HuH-7 (cell line): Measurements from ENCODE around the gene TGFBR3.
A peak's percentile ranks its signal among the peaks of the same experiment; 100 is the strongest.
"Not testable (repeated sequence)": the region's sequence is repeated elsewhere in the genome, so short reads cannot be mapped to it uniquely, and the experiment has no call there.

Source experiments
- DNase-seq: peaks from one replicate; pipeline ENCODE4 v3.0.0; 2011; ENCODE audit warnings: low spot score

The TGFBR3 gene

DNA sequence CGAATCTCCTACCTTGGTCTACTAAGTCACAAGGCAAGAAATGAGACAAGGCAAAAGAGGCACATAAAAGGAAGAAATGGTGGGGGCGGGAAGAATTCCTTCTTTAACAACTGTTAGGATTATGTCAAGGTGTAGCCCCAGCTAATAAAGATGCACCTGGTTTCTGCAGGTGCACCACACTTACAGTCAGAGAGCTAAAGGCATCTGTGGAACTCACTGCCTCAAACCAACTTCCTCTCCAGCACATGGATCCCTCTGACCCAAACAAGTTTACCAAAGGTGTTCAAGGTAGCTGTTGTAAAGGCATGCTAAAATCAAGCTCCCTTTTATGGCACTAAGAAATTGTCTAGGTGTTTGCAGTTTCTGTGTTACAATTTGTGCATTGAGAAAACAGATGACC lies 38.1 kb downstream of the TGFBR3 start:
- no peak for DNase-seq

DNA sequence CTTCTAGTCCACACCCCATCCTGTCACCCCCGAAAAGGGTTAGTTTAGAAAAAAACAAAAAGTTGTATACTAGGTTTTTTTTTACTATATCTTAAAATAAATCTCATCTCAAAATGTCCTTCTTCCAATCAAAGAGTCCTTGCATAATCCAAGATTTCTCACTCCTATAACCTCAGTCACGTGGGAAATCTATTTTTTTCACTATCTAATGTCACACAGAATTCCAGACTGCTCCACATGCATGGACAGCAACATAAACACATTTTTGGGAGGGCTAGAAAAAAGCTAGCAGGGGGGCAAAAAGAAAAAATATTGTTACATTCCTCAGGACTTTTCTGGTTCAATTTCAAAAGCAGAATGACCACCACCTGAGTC lies 39.3 kb downstream of the TGFBR3 start:
- no peak for DNase-seq

DNA sequence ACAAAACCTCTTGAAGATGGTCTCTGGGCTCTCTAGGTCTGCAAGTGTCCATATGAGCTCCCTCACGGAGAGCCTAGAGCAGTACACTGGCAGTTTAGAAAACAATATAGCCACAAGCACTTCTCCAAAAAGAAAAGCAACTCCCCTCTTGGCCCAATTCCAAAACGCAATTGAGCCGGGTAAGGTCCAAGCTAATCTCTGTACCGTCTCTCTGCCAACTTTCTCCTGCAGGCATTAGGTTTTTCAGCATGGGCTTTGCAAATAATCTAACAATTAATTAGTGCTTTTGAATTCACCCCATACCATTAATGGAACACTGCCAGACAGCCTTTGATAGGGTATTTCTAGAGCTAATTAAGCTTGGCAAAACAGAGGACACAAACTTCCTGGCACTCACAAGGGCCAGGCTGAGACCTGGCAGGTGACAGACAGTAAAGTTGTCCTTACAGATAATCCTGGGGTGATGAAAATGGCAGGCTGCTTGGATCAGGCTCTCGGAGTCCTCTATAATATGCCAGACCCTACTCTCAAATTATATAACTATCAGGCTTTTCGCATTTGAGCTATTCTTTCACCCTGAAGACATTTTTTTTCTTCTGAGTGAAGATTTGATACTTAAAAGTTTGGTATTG lies 39.8 kb downstream of the TGFBR3 start:
- DNase-seq = peak; percentile 34

DNA sequence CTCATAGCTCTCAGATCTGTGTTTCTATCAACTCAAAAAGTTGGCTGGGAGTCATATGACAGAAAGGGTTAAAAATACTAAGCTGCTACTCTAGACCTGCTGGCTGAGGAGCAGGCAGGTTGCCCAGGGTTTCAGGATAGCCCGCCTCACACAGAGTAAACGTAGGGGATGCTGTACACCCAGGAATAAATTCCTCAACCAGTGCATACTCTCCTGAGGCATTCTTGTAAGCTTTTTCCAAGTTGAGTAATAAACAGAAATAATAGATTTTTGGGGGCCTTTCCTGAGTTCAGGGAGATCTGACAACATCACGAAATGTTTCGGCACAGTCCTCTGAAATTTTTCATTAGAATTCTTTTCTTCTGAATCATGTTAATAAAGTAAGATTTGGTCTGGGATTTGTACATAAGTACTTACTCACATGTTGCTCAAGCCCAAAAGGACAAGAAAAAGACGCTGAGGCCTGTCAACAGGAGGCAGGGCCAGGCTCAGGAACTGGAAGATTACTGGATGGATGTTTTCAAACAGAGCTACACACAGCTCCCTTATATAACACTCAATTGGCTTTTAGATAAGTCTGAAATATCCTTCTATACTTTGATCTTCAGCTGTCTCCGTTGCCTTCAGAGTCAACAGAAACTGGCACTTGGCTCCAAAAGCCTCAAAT lies 41.0 kb downstream of the TGFBR3 start:
- DNase-seq = no peak

DNA sequence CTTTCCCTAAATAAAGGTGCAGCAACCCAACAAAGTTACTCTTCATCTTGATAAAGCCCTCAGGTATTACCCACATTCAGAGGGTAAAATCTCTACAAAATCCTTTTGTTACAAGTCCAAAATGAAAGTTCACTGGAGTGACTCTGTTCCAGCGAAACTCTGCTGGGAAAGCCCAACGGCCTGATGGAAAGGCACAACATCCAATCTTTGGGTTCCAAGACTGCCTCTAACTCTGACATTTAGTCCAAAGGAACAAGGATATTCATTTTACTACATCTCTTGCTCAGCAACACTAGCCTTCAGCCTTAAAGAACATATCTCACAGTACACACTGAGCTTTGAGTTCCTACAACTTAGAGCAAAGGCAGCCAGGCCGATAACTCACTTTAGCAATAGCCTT lies 42.1 kb downstream of the TGFBR3 start:
- no peak for DNase-seq

DNA sequence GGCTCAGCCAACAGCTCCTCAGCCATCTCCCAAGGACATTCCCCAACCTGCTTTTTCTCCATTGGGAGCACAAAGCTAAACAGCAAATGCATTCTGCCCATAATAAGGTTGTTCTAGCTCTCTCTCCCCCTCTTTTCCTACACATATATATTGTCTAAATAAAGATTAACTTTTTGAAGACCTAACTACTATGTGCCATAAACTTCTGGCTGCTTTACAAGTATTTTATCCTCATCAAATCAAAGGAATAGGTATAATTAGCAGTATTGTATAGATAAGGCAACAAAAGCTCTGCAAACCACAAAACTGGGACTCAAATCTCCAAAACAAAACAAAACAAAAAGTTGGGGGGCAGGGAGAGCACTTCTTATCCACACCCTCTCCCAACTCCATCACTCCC lies 43.4 kb downstream of the TGFBR3 start:
- no peak for DNase-seq

DNA sequence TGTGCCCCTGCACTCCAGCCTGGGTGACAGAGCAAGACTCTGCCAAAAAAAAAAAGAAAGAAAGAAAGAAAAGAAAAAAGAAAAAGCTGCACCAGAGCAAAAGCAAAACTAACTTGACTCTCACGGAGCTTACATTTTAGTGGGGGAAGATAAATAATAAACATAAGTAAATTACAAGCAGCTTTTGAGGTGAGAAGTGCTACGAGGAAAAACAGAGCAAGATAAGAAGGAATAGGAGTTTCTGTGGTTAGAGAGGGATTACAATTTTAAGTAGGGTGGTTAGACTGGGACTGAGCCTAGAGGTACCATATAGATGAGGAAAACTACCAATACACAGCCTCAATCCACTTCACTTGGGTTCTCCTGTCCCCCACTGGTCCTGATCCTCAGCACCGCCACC lies 43.9 kb downstream of the TGFBR3 start:
- DNase-seq = no peak

DNA sequence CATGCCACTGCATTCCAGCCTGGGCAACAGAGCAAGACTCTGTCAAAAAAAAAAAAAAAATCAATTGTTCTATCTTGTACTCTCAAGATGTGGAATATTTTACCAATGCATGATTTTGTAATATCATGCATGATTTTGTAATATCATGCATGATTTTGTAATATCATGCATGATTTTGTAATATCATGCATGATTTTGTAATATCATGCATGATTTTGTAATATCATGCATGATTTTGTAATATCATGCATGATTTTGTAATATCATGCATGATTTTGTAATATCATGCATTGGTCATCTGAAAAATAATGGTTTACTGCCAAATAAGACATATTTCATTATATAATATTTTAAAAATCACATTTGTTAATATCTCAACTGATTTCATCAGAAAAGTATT lies 45.7 kb downstream of the TGFBR3 start:
- not testable (repeated sequence) for DNase-seq

DNA sequence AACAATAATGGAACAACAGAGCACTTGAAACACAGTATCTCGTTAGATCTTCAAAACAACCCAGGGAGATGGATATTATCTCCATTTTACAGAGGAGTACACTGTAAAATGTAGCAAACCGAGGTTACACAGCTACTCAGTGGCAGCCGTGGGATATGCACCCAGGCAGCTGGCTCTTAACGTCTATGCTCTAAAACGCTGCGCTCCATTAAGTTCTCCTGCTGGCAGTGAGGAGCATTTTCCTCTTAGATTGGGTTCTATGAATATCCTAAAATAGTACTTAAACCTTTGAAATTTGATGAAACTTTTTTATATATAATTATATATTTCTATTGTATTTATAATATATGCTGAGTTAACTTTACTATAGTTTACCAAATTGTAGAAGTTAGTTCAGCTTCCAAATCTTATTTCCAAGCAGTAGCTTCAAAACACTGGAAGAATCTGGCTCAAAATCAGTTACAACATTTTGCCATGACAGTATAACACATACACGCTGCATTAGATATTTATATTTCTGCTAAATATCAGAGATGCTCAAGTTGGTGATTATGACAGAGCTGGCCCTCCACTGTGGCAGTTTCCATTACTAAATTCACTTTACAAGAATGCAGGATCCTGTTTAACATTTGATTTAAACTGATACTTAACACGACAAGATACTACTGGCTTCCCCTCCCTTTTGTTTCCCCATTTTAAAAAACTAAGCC lies 49.5 kb downstream of the TGFBR3 start:
- DNase-seq = no peak

DNA sequence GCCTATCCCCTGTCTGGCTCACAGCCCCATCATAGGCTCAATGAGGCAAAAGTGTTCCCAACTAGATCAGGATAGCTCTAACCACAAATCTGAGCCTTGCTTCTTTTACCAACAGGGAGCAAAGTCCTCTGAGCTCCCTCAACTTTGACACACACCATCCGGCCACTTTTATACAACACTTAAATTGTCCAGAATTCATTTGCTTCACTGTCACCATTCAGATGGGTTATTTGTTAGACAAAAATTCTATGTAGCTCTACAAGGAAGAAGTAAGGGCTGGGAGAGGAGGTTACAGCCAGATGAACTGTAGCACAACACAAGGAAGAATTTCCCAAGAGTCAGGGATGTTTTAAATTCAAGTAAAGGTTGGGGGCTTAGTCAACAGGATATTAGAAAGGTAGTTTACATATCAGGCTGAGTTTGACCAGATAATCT lies 50.8 kb downstream of the TGFBR3 start:
- DNase-seq = no peak

DNA sequence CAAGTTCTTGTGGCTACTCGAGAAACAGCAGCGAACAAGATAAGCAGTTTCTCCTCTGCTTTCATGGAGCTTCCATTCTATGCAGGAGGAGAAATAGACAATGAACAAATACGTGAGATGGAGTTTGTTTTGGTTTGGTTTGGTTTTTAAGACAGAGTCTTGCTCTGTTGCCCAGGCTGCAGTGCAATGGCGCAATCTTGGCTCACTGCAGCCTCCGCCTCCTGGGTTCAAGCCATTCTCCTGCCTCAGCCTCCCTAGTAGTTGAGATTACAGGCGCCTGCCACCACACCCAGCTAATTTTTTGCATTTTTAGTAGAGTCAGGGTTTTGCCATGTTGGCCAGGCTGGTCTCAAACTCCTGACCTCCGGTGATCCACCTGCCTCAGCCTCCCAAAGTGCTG lies 51.4 kb downstream of the TGFBR3 start:
- not testable (repeated sequence) for DNase-seq

DNA sequence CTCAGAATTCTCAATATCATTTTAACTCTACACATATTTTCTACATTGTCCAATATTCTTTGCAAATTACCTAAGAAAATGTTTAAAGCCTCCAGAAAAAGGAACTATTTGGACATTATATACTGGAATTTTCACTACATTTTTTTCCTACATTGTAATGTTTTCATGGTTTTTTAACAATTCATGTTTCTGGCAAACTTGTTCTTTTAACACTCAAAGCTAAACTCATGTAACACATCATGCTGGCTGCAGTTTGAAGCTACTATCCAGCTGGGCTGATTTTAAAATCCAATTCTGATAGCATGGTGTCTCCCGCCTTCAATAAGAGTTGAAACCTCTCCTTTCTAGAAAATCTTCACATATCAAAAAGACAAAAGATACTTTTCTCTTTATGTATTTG lies 52.0 kb downstream of the TGFBR3 start:
- DNase-seq = no peak

DNA sequence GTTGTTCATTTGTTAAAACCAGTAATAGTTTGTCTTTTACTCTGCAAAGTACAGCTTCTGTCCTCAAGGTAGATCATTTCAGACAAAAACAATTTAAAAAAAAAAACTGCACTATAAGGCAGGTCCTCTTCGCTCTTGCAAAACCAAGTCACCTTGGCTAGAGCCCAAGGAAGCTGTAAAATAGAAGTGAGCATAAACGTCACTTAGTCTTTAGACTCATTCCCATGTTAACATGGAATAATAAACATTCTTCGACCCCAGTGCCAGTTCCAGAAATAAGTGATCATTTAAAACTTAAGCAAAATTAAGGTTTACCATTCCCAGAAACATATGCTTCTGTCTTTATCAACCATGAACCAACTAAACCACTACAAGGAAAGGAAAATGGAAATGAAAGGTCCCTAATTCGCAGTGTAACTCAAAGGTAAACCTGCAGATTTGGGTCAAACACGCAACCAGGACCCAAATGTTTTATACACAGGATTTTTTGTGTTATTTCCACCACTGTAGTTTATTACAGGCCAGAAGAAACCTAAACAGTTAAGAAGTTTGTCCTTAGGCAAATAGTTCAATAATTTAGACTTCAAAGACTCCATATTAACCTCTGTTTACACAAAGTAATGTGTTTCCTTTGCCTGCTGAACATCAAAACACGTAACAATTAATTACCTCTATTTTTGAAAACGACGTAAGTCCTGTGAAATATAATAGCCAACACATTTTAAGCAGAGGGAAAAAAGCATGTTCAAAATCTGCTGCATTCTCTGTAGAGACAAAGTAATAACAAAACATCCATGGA lies 54.6 kb downstream of the TGFBR3 start:
- no peak for DNase-seq

DNA sequence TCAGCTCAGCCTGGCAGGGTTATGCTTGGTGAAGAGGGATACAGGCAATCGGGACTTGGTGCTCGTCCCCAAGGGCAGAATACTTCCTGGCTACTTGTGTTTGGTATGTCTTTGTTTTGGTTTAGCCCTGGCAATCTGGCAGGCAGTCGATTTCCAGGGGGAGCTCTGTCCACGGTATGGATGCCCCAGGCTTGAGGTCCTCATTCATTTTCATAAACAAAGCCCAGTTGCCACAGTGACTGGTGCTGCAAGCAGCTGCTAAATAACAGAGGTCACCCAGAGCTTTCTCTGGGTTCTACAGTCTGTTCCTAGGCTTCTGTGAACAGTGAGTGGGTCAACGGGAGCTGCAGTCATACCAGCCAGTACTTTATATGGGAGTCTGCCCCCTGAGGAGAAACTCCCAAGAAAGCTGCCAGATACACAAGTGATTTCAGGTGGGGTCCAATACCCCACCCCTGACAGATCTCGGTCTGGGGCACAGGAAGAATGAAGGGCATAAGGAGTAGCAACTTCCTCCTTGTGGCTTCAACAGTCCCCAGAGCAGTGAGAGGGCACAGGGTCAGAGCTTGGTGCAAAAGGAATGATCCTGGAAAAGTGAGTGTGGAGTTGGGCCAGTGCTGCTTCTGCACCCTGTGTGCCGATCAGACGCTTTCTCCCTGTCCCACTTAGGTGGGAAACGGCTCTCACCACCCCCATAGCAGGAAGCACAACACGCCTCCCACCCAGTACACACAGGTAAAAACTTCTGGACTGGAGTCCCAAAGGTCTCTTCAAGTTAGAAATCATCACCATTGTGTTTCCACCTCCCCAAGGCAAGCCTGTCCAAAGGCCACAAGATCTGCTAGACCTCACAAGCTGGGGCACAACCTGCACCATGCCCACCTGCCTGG lies 55.5 kb downstream of the TGFBR3 start:
- DNase-seq = no peak

DNA sequence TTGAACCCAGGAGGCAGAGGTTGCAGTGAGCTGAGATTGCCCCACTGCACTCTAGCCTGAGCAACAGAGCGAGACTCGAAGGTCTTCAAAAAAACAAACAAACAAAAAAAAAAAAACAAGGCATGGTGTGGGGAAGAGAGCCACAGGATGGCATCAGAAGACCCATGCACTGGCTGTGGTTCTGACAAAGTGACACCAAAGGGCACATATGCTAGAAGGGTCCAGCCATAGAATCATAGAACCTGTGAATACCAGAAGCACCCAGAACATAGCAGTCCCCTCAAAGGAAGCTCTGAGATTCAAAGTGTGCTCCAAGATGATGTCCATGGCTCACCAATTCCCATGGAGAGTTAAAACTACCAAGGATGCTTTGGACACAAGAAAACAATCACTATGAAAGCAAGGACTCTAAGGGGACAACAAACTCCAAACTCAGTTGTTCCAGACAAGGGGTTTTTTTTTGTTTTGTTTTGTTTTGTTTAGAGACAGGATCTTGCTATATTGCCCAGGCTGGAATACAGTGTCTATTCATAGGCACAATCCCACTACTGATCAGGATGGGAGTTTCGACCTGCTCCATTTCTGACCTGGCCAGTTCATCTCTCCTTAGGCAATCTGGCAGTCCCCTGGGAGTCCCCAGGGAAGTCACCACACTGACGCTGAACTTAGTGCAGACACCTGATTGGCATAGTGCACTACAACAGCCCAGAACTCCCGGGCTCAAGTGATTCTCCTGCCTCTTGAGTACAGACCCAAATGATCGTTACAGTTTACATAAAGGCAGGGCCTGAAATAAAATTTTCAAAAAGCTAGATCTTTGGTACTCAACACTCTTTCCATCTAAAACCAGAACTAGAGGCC lies 56.4 kb downstream of the TGFBR3 start:
- no peak for DNase-seq

DNA sequence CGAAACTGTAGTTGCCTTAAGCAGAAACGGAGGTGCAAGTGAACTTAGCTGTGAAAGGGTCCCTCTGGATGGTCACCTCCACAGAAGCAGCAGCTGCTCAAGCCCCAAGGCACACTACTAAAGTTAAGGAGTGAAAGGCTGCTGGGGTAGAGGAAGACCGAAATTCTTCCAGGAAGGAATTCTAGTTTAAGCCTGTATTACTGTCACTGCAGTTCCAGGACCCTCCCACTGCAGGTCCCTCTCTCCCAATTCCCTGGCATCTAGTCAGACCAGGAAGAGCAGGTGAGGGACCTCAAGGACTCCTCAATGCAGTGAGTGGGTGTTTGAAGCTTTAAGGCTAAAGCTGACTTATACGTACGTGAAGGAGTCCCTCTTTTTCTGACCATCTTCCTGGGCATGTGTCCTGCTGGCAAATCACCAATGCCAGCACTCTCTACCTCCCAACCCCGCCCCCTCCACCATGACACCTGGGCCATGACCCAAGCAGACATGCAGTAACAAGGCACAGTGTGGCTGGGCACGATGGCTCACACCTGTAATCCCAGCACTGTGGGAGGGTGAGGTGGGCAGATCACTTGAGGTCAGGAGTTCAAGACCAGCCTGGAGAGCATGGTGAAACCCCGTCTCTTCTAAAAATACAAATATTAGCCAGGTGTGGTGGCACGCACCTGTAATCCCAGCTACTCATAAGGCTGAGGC lies 57.2 kb downstream of the TGFBR3 start:
- DNase-seq = no peak

DNA sequence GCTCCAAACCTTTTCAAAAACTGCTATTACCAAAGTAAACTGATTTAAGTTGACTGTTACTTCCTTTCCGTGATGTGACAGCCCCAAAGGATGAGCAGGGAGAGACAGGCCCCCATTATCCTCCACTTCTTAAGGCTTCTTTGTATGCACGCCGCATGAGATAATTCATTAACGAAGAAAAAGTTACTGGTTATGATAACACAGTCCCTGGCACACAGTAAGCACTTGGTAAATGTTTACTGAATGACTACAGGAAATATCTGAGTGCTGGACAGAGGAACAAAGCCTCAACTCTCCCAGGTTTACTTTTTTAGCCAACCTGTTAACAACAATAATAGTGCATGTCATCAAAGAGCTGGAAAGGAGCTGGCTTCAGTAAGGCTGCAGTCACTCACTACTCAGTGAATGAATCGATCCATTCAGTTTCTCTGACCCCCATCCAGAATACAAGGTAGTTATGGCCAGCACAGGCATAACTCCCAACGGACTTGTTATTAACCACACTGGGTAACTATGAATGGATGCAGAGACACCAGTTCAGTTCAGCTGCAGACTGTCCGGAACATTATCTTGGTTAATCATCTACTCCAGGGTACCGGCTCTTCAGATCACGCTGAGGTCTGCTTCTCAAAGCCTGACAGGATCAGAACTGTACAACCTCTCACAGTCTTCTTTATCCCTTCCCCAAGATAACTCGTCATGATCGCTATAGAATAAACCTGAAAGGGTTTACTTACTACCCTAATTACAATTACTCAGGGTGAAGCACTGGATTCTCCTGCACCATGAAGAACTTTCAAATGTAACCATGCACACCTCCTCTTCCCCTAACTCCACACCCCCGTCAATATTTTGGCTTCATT lies 58.3 kb downstream of the TGFBR3 start:
- DNase-seq = peak; percentile 42

DNA sequence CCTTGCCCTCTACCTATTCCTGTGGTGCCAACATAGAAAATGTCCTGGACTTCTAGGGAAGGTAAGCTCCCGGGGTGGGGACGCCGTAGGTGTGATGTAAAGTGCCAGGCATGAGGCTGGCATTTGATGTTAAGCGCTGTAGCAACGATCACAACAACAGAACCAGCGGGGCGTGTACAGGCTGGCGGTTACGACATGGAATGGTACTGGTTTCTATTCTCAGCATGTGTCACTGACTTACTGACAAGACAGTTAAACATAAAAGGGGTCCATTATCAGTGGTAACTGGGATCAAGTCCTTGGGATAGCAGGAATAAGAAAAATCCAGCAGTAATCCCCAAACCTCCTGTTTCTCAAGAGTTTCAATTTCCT lies 58.9 kb downstream of the TGFBR3 start:
- no peak for DNase-seq

DNA sequence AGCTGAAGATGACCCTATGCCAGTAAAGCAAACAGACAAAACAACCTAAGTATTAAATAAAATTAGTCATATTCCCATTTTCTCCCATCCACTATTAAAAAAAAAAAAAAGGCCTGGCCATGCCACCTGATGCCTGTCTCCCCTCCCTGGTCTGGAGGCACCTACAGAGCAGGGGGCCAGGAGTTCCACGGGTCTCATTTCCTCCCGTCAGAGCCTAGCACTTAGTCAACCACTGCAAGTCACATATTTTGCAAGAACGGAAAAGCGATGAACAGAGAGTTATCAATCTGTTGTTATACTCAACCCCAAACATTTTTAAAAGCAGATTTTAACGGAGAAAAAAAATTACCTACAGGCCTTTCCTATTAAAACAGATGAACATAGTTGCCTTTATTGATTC lies 59.3 kb downstream of the TGFBR3 start:
- no peak for DNase-seq
